Activated effector memory CD4-positive, alpha-beta T cell treated with Interleukin-2 at 50 U/mL for 16 hours (primary cell): ENCODE data around the gene CACNA1G.
A peak's percentile ranks its signal among the peaks of the same experiment; 100 is the strongest.

Experiments
- DNase-seq: peaks from one replicate; pipeline ENCODE4 v3.0.0-alpha.2; 2020

Gene CACNA1G

GRCh38 chr17:50618300-50618699, 57.8 kb downstream of the CACNA1G start:
- no peak for DNase-seq

- DNase-seq: no peak
Observed at GRCh38 chr17:50618941-50619340, 58.4 kb downstream of the CACNA1G start.

- DNase-seq: no peak
Observed at GRCh38 chr17:50619489-50619888, 59.0 kb downstream of the CACNA1G start.

GRCh38 chr17:50620237-50620636, 59.7 kb downstream of the CACNA1G start:
- DNase-seq: no peak

DNA sequence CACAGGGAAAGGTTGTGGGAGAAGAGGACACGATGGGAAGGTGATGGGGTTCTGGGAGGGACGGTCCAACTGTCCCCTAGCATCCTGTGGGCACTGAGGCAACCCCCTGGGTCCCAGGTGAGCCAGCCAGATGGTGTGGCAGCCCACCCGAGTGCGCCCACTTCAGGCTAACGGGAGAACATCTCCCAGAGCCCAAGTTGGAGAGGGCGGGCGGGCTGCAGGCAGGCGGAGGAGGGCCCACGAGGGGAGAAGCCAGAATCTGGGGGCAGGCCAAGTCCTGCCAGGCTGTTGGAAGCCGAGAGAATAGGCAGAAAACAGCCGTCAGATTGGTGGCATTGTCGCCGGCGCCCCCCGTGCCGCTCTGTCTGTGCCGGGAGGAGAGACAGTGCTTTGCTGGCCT, 60.3 kb downstream of the CACNA1G start:
- DNase-seq: no peak

DNA sequence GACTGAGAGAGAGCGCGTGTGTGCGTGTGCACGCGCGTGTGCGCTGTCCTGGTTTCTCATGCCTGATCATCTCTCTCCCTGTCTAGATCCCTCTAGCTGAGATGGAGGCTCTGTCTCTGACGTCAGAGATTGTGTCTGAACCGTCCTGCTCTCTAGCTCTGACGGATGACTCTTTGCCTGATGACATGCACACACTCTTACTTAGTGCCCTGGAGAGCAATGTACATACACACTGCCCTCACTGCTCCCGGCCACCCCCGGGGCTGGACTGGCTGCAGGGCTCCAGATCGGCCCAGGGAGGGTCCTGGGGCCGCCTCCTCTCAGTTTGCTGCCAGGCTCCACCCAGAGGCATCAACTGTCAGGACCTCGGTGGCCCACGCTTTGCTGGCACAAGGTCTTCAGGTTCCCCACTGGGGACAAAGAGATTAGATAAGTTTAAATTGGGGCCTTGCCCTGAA, 61.1 kb downstream of the CACNA1G start:
- DNase-seq: no peak

GRCh38 chr17:50624321-50624934, 63.9 kb downstream of the CACNA1G start:
- DNase-seq: no peak

DNA sequence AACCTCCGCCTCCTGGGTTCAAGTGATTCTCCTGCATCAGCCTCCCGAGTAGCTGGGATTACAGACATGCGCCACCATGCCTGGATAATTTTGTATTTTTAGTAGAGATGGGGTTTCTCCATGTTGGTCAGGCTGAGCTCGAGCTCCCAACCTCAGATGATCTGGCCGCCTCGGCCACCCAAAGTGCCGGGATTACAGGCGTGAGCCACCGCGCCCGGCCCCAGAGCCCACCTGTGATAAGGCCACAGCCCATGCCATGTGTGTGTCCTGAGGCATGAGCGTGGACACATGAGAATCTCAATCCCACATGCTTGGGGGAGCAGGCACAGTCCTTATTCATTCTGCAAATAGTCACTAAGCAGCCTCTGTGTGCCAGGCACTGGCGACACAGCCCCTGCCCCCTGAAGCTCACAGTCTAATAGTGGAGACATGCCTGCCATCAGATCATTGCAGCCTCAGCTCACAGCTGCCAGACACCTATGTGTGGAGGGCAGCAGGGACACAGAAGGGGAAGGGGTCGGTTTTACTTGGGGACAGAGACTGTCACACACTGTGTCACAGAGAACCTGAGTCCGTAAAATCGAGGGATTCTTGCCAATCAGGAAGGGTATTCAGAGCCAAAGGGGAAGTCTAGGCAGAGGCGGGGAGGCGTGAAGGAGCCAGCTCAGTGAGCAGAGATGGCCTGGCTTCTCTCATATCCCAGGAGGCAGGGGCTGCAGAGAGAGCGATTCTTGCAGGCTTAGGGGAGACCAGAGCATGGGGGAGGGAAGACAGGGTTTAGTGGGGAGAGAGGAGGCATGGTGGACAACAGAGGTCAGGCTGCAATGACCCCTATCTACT, 64.7 kb downstream of the CACNA1G start:
- no peak for DNase-seq

- peak; percentile 40 for DNase-seq
Observed at GRCh38 chr17:50626037-50626574, 65.6 kb downstream of the CACNA1G start.

- DNase-seq: no peak
Observed at GRCh38 chr17:50627036-50627781, 66.7 kb downstream of the CACNA1G start.

DNA sequence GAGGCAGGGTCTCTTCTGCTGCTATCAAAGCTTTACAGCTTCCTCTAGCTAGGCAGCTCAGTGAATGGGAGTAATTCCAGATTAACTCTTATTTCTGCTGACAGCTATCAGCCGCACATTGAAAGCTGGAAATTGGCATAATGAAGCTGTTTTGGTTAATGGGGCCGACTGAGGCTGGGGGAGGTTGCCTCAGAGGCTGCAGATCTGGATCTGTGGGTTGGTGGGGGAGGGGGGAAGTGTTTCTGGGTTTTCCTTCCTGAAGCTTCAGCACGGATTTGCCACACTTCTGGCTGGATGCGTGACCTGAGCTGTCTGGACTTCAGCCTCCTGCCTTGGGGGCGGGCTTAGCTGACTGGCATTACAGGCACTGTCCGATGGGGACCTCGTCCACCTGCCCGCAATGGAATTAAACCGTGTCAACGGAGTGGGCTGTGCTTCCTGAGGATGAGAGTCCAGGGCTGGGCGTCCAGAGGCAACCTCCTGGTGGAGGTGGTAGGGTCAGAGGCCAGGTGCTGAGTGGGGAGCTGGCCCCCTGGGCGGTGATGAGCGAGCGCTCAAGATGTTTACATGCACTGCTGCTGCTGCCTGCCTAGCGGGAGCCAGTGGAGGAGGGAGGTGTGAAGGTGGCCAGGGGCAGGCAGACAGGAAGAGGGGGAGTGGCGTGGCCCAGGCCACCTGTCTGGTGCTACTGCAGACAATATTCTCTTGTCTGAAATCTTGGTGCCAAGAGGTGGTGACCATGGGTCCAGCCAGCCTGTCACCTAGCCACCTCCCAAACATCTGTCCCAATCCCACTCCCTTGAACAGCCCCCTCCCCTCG, 67.5 kb downstream of the CACNA1G start:
- no peak for DNase-seq

DNA sequence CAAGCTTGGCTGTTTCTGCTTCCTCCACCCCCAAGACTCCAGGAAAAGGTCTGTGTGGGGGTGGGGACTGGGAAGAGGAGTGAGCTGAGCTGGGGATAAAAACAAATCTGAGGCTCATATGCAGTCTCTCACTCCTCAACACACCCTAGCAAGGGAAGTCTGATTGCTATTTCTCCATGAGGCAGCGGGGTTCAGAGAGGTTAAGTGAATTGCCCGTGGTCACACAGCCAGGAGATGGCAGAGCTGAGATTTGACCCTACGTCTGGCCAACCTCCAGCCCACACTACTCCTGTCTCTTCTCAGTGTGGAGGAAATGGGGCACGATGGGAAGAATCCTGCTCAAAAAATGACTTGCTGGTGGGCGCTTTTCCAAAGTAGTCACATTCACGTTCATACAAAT, 69.4 kb downstream of the CACNA1G start:
- DNase-seq: no peak

DNA sequence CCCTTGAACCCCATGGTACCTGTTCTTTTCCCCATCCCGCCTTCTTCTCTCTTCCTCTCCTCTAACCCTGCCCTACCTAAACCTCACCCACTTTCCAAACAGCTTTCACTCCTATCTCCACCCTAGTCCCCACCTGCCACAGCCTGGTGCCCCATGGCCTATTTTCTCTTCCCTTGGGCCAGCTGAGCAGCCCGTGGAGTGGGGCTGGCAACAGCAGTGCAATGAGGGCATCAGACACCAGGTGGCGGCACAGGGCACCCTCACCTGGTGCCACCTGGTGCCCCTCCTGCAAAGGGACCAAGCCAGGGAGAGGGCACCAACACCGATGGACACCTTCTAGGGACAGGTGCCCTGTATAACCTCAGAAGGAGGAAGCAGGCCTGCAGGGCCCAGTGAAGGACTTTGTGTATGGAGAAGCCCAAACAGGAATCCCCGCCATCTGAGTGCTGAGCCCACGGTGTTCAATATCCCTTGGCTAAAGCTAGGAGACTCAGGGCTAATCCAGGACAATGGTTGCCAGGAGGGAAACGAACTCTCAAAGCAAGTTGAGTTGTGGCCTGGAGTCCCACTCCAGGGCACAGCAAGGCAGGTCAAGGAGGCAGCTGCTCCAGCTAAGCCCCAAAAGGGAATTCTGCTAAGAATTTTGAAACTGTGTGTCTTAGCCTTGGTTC, 70.1 kb downstream of the CACNA1G start:
- DNase-seq: peak; percentile 48

DNA sequence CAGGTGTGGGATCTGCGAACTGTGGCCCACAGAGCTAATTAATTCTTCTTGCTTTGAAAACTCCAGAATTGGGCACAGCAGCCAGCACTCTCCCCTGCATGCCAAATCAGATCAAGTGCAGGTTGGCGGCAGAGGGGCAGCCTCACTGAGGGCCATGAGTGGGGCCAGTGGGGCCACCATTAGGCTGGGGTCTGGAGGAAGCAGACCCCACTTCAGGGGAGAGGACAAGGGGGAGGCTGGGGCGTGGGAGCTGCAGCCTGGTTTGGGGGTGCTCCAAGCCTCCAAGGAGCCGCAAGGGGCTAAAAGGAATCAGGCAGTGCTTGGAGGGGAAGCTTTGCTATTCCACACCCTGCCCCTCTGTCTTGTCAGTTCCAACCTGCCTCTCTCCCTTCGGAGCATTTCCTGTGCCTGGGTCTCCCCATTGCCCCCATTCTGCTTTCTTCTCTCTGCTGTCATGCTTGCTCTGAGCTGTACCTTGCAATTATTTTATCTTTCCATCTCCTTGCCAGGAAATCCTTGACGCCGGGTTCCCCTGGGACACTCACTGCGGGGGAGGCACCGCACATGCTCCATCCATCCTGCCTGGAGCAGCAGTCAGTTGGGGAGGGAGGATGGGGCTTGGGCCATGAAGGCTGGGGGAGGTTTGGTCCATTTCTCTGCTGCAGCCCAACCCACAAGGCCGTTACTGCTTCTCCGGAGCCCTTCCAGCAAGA, 70.8 kb downstream of the CACNA1G start:
- no peak for DNase-seq

DNA sequence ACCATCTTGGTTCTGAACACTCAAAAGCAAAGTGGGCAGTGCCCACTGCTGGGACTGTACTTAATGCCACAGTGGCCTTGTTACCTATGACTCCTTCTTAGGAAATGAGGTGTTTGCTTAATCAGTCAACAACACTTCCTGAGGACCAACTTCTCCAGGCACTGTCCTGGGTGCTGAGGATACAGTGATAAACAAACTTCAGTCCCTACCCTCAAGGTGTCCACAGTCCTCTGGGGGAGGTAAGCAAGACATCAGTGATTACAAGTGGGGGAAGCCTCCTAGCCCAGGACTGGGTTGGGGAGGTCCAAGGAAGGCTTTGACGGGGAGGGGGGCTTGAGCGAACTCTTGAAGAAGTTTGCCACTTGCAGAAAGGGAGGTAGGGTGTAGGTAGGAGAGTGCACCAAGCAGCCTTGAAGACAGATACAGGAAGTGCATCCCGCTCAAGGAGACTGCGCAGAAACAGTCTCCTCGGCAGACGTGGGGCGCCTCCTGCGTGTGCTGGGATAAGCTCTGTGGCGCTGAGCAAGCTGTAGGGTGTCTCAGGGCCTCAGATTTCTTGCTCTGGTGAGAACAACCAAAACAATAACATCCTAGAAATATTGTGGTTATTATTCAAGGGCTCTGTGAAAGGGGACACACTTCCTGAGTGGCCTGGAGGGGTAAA, 71.5 kb downstream of the CACNA1G start:
- no peak for DNase-seq

DNA sequence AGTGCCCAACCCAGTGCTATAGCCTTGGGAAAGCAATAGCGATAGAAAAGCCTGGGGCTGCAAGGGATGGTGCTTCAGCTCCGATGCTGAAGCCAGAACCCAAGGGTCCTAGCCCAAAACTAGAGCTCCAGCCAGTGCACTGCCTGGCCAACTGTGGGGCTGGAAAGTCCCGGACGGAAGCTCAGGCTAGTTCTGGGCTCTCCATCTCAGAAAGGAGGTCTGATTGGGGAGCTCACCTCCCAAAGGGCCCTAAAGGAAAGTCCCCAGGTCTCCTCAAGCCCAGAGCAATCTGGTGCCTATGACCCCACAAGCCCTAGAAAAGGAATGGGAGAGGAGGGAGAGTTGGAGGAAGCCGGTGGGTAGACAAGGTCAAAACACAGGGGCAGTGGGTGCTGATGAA, 72.1 kb downstream of the CACNA1G start:
- DNase-seq: no peak

DNA sequence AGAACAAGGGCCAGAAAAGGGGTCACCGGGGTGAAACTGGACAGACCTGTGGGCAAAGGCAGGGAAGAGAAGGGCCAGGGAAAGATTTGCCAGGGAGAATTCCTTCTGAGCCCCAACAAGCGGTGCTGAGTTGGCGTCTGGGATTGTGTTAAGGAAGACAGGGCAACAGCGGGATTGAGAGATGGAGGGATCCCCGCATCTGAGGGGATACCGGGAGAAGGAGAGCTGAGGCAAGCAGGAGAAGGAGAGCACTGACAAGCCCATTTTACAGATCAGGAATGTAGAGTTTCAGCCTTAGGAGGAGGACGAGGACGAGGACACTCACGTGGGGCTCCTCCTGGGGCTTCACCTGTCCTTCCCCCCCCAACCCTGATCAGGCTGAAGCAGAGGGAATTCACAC, 73.2 kb downstream of the CACNA1G start:
- no peak for DNase-seq

DNA sequence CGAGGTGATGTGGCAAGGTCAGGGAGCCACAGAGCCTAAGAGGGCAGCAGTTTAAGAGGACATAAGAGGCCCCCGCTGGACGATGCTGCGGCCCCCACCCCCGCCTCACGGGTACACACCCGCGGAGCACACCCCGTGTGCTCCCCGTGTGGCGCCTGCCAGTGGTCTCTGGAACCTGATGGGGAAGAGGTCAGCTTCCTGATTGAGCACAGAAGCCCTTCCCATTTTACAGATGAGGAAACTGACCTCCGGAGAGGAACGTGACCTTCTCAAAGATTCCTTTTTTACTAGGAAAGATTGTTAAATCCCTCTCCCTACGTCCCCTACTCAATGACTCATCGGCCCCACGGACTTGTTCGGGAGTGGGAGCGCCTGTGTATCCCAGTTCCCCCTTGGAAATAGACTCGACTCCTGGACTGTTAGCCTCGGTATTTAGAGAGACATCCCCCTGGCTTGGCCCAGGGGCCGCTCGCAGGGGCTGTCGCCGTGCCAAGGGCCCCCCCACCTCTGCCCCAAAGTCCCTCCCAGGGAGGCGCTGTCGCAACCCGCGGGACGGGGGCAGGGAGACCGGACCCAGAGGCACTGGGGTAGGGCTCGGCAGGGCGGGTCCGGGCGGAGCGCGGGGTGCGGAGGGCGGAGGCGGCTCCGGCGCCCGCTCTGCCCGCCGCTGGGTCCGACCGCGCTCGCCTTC, 73.9 kb downstream of the CACNA1G start, which contains the start of gene ABCC3:
ABCC3 (plus strand) TSS at position 658 of the 691 bp plus-strand sequence. CDS start 56 bp downstream, outside the sequence.
- DNase-seq: no peak

DNA sequence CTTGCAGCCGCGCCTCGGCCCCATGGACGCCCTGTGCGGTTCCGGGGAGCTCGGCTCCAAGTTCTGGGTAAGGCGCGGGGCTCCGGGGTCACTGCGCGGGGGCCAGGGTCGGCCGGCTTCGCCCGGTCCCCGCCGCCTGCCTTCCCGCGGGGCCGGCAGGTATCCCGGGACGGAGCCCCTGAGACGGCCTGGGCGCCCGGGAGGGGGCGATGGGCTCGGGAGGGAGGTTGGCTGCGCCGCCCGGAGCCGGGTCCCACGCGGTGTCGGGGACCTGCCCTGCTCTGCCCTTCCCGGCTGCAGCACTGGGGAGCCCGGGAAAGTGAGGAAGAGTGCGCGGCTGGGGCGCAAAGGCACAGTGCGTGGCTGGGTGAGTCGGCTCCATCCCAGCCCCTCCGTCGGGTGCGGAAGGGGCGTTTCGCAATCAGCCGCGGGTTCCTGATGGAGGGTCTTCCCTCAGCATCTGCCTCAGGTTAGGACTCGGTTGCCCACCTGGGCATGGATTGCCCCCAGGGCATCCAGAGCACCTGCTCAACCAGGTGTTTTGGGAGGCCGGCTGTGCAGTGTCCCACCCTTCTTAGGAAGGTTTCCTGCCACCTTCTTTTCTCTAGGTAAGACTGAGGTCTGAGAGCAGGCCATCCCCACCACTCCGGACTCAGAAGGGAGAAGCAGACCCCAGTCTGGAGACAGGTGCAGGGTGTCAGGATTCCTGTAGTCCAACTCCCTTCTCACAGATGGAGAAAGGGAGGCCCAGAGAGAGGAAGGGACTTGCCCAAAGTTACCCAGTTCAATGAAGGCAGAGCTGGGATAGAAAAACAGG, 74.6 kb downstream of the CACNA1G start:
- no peak for DNase-seq
